Muscle layer of colon (tissue), 2 donors: ENCODE results near the gene PROSER3.

ENCODE experiments used
- H3K27ac ChIP-seq: one replicate; pipeline ENCODE4 v1.7.0; 2013; ENCODE audit warnings: low read depth, mild to moderate bottlenecking, low read length, moderate library complexity
- H3K27me3 ChIP-seq, 2 donors: one replicate each; pipeline ENCODE4 v1.7.0; 2013; ENCODE audit warnings: low read length in 2 of 2, mild to moderate bottlenecking in 2 of 2; ENCODE audit not compliant: insufficient read depth in 2 of 2, control insufficient read depth in 1 of 2
- H3K36me3 ChIP-seq: one replicate; pipeline ENCODE4 v1.7.0; 2013; ENCODE audit warnings: mild to moderate bottlenecking, low read length; ENCODE audit not compliant: insufficient read depth
- H3K4me1 ChIP-seq: one replicate; pipeline ENCODE4 v1.7.0; 2013; ENCODE audit warnings: mild to moderate bottlenecking, low read length; ENCODE audit not compliant: insufficient read depth
- H3K4me3 ChIP-seq, 2 donors: one replicate each; pipeline ENCODE4 v1.7.0; 2013; ENCODE audit warnings: low read length in 2 of 2, low read depth in 1 of 2, mild to moderate bottlenecking in 1 of 2, moderate library complexity in 1 of 2
- H3K9ac ChIP-seq: one replicate; pipeline ENCODE4 v1.7.0; 2013; ENCODE audit warnings: low read length
- H3K9me3 ChIP-seq: one replicate; pipeline ENCODE4 v1.7.0; 2013; ENCODE audit warnings: mild to moderate bottlenecking, low read length
- donor health status: abdominal sarcoma.
- donor health status: Adenocarcinoma of cecum.

The PROSER3 gene

DNA sequence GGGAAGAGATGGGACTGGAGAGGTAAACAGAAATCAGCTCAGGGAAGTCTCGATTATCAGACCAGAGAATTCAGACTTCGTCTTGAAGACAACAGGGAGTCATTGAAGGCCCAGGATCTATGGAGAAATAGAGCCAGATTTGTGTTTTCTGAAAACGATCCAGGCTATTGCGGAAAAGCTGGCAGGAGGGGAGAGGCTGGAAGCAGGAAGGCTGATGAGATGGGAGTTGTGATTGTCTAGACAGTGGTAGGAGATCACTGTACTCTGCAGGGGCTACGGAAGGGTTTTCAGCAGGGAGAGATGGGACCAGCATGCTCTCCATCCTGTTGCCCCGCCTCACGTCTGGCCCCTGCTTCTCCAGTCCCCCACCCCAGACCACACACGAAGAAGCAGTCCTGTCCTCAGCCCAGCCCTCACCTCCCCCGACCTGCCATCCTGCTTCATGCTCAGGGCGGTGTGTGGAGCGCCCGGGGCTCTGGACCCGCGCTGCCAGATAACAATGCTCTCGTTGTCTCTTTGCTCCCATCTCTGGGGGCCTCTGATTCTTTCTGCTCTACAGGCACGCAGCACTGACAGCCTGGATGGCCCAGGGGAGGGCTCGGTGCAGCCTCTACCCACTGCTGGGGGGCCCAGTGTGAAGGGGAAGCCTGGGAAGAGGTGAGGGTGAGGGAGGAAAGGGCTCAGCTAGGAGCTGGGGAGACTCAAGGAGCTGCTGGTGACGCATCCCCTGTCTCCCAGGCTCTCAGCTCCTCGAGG is 19.3 kb downstream of the PROSER3 start:
- H3K4me3 ChIP-seq = no peak overlapping the region
- H3K36me3 ChIP-seq = no peaks in the 10 kb centered on the region
- H3K9me3 ChIP-seq = no peaks in the 10 kb centered on the region

GRCh38 chr19:35777961-35778360 is 20.0 kb downstream of the PROSER3 start:
- no peaks in the 10 kb centered on the region for H3K9me3 ChIP-seq
- no peaks in the 10 kb centered on the region for H3K36me3 ChIP-seq
- H3K27ac ChIP-seq = no peak overlapping the region
- H3K9ac ChIP-seq = no peak overlapping the region
- H3K27me3 ChIP-seq = no peaks in the 10 kb centered on the region
- no peak overlapping the region for H3K4me3 ChIP-seq
- H3K4me1 ChIP-seq = peaks cover 18% of the 10 kb centered on the region

More for the DNA sequence above, 19.3 kb downstream of the PROSER3 start:
- H3K9ac ChIP-seq = no peak overlapping the region
- H3K27ac ChIP-seq = no peak overlapping the region
- no peaks in the 10 kb centered on the region for H3K27me3 ChIP-seq
- H3K4me1 ChIP-seq = peaks cover 18% of the 10 kb centered on the region

- H3K27ac ChIP-seq = no peak overlapping the region
- peaks cover 18% of the 10 kb centered on the region for H3K4me1 ChIP-seq
- H3K9me3 ChIP-seq = no peaks in the 10 kb centered on the region
- H3K4me3 ChIP-seq = no peak overlapping the region
- H3K9ac ChIP-seq = no peak overlapping the region
- H3K27me3 ChIP-seq = no peaks in the 10 kb centered on the region
- no peaks in the 10 kb centered on the region for H3K36me3 ChIP-seq
These were observed 21.1 kb downstream of the PROSER3 start for GRCh38 chr19:35779033-35779432.

GRCh38 chr19:35780058-35780457 is 22.1 kb downstream of the PROSER3 start:
- H3K36me3 ChIP-seq = no peaks in the 10 kb centered on the region
- H3K27ac ChIP-seq = no peak overlapping the region
- no peak overlapping the region for H3K9ac ChIP-seq
- H3K4me1 ChIP-seq = peaks cover 9% of the 10 kb centered on the region
- H3K27me3 ChIP-seq = no peaks in the 10 kb centered on the region
- H3K4me3 ChIP-seq = no peak overlapping the region
- no peaks in the 10 kb centered on the region for H3K9me3 ChIP-seq

DNA sequence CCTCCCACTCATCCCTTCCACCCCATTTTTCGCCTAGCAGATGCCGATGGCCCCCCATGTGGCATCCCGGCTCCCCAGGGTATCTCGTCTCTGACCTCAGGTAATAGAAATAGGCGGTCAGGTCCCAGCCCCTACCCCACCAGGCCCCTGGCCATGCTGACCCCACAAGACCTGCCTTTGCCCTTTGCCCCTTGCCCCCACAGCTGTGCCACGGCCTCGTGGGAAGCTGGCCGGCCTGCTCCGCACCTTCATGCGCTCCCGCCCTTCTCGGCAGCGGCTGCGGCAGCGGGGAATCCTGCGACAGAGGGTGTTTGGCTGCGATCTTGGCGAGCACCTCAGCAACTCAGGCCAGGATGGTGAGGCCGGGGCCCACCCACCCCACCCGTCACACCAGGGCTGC is 22.7 kb downstream of the PROSER3 start:
- no peaks in the 10 kb centered on the region for H3K36me3 ChIP-seq

GRCh38 chr19:35781650-35782049 is 23.7 kb downstream of the PROSER3 start:
- Histone ChIP-seq H3K9me3 (no peaks in the 10 kb centered on the region), H3K27ac (no peak overlapping the region), H3K4me3 (no peak overlapping the region), H3K27me3 (no peaks in the 10 kb centered on the region), H3K9ac (no peak overlapping the region), H3K36me3 (no peaks in the 10 kb centered on the region), H3K4me1 (peaks cover under 1% of the 10 kb centered on the region)

More for the DNA sequence above, 22.7 kb downstream of the PROSER3 start:
- Histone ChIP-seq H3K27me3 (no peaks in the 10 kb centered on the region), H3K27ac (no peak overlapping the region), H3K9ac (no peak overlapping the region), H3K4me3 (no peak overlapping the region), H3K4me1 (peaks cover 8% of the 10 kb centered on the region), H3K9me3 (no peaks in the 10 kb centered on the region)

- Histone ChIP-seq H3K9me3 (no peaks in the 10 kb centered on the region), H3K36me3 (no peaks in the 10 kb centered on the region), H3K4me1 (no peaks in the 10 kb centered on the region), H3K9ac (no peak overlapping the region), H3K27ac (no peak overlapping the region), H3K27me3 (no peaks in the 10 kb centered on the region), H3K4me3 (no peak overlapping the region)
These were observed 24.6 kb downstream of the PROSER3 start for GRCh38 chr19:35782589-35782988.

DNA sequence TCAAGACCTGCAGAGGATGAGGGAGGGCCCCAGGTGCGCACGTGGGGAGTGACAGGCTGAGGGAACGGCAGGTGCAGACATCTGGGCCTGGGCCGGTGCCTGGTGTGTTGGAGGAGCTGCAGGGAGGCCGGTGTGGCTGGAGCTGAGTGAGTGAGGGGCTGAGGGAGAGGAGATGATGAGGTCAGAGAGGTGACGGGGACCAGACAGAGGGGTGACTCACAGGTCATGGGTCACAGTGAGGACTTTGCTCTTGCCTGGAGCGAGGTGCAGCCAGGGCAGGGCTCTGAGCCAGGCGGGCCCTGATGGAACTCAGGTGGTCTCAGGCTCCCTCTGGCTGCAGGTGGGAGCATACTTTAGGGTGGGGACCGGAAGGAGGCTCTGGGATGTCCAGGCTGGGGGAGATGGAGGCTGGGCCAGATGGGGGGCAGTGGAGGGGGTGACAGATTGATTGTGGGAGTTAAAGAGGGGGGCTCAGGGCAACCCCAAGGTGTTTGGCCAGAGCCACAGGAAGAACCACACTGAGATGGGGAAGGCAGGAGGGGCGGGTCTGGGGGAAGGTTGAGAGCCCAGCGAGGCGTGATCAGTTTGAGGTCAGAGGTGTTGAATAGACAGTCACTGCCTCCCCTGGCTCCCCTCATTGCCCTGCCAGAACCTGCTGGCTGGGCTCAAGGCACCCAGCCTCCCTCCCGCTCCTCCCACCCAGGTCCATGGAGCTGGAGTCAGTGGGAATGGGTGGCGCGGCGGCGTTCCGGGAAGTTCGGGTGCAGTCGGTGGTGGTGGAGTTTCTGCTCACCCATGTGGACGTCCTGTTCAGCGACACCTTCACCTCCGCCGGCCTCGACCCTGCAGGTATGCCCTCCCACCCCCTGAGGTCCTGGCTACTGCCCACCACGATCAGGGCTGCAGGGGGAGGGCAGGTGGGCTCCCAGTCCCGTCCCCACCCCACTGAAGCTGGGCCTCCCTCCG is 25.8 kb downstream of the PROSER3 start:
- Histone ChIP-seq H3K9ac (no peak overlapping the region), H3K4me1 (no peaks in the 10 kb centered on the region), H3K27ac (no peak overlapping the region), H3K27me3 (no peaks in the 10 kb centered on the region), H3K9me3 (no peaks in the 10 kb centered on the region), H3K36me3 (no peaks in the 10 kb centered on the region), H3K4me3 (no peak overlapping the region)

- no peaks in the 10 kb centered on the region for H3K9me3 ChIP-seq
- no peak overlapping the region for H3K9ac ChIP-seq
- no peaks in the 10 kb centered on the region for H3K4me1 ChIP-seq
- H3K27me3 ChIP-seq = no peaks in the 10 kb centered on the region
- H3K4me3 ChIP-seq = no peak overlapping the region
- H3K36me3 ChIP-seq = no peaks in the 10 kb centered on the region
- H3K27ac ChIP-seq = no peak overlapping the region
These were observed 26.7 kb downstream of the PROSER3 start for GRCh38 chr19:35784503-35785338.

- no peaks in the 10 kb centered on the region for H3K36me3 ChIP-seq
- H3K27ac ChIP-seq = no peak overlapping the region
- no peaks in the 10 kb centered on the region for H3K27me3 ChIP-seq
- no peak overlapping the region for H3K4me3 ChIP-seq
- no peaks in the 10 kb centered on the region for H3K4me1 ChIP-seq
- no peak overlapping the region for H3K9ac ChIP-seq
- no peaks in the 10 kb centered on the region for H3K9me3 ChIP-seq
These were observed 27.3 kb downstream of the PROSER3 start for GRCh38 chr19:35785339-35785627.
